ENCODE results near the gene CIB1.

DNA sequence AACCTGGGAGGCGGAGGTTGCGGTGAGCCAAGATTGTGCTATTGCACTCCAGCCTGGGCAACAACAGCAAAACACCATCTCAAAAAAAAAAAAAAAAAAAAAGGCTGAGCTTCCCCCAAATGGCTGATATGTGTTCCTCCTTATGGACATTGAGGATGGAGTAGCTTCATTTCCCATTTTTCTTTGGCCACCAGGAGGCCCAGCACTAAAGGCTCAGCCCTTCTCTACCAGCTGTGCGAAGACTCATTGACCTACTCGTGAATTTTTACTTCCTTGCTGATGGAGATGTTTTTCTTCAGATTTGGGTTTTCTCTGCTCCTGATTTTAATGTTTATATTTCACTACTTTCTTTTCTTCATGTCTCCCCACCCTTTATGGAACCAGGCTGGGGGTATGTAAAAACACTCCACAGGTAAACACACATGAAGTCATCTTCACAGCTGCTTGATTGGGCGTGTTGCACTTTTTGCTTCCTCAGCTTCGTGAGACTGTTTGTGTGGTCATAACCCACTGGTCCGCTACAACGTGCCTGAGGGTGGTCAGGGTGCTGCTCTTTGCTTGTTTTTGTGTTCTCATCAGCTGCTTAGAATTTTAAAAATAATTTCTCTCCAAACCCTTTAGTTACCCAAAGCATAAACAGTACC, 19.1 kb downstream of the CIB1 start:
- TF ChIP-seq, protein P1, sequence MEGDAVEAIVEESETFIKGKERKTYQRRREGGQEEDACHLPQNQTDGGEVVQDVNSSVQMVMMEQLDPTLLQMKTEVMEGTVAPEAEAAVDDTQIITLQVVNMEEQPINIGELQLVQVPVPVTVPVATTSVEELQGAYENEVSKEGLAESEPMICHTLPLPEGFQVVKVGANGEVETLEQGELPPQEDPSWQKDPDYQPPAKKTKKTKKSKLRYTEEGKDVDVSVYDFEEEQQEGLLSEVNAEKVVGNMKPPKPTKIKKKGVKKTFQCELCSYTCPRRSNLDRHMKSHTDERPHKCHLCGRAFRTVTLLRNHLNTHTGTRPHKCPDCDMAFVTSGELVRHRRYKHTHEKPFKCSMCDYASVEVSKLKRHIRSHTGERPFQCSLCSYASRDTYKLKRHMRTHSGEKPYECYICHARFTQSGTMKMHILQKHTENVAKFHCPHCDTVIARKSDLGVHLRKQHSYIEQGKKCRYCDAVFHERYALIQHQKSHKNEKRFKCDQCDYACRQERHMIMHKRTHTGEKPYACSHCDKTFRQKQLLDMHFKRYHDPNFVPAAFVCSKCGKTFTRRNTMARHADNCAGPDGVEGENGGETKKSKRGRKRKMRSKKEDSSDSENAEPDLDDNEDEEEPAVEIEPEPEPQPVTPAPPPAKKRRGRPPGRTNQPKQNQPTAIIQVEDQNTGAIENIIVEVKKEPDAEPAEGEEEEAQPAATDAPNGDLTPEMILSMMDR (IDR thresholded peaks at IDR 0.05) = peak in 2 of 4 experiments; percentile 8 to 18
- no peak for TF ChIP-seq EP300 (IDR thresholded peaks at IDR 0.05)
- TF ChIP-seq POLR2A (IDR thresholded peaks at IDR 0.05) = no peak

Data from gastroesophageal sphincter (tissue), 3 donors.